ENCODE results near the gene ZNF669. TPM values are rescaled to one million over a fixed set of nuclear protein-coding genes. Genes with fewer than 3 reads are reported as not detected.

The ZNF669 gene
- total RNA-seq, 1 experiment from 2014 or later: 8.5 TPM

DNA sequence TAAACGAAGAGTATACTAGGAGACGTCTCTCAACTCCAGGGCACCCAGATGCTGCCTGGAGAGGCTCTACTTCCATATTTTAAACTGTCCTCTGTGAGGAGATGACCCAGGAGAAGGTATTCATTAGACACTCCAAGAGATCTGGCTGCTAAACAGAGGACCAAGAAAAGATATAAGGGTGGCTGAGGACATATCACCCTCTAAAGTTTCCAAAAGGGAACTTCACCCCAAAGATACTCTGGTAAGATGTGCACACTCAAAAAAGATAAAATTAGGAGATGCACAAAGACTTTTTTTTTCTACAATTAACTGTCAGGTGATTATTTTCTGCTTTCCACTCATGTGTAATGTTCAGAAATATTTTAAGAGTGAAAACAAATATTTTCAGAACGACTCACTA is 26.9 kb downstream of the ZNF669 start:
- peak; percentile 3 for DNase-seq (ENCODE audit: low read depth)

DNA sequence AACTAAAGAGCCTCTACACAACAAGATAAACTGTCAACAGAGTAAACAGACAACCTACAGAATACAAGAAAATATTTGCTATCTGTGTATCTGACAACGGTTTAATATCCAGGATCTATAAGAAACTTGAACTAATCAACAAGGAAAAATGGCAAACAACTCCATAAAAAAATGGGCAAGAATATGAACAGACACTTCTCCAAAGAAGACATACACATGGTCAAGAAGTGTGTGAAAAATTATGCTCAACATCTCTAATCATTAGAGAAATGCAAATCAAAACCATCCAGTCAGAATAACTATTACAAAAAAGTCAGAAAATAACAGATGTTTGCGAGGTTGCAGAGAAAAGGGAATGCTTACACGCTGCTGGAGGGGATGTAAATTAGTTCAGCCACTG is 33.5 kb downstream of the ZNF669 start:
- no peak for DNase-seq (ENCODE audit: low read depth)

GRCh38 chr1:247064304-247064703 is 39.9 kb downstream of the ZNF669 start:
- no peak for DNase-seq (ENCODE audit: low read depth)

- no peak for DNase-seq (ENCODE audit: low read depth)
These were observed 43.4 kb downstream of the ZNF669 start for GRCh38 chr1:247060771-247061170.

DNA sequence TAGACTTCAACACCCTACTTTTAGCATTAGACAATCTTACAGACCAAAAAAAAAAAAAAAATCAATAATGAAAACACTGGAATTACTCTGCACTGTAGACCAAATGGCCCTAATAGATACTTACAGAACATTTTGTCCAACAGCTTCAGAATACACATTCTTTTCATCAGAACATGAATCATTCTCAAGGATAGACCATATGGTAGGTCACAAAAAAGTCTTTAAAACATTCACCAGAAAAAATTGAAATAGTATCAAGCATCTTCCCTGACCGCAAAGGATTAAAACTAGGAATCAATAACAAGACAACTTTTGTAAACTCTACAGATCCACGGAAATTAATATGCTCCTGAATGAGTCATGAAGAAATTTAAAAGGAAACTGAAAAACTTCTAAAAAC is 48.1 kb downstream of the ZNF669 start:
- no peak for DNase-seq (ENCODE audit: low read depth)

- DNase-seq (ENCODE audit: low read depth): peak; percentile 74
These were observed 49.2 kb downstream of the ZNF669 start for GRCh38 chr1:247054992-247055415.

Other genes with a start within 250 kb of the ZNF669 start
- 28.4 and 30.1 TPM in 2 replicates for gene AHCTF1, start 172.4 kb downstream of the ZNF669 start, total RNA-seq (2014; rRNA removed; shearing (Covaris generic))
- 5.7 and 10.9 TPM in 2 replicates for gene ZNF695, start 96.3 kb downstream of the ZNF669 start, total RNA-seq (2014; rRNA removed; shearing (Covaris generic))
- gene ZNF670, start 25.5 kb downstream of the ZNF669 start, total RNA-seq (2014; rRNA removed; shearing (Covaris generic)): 3.3 and 3.6 TPM in 2 replicates
- gene ZNF124, start 67.7 kb upstream of the ZNF669 start, total RNA-seq (2014; rRNA removed; shearing (Covaris generic)): 19.6 and 23.6 TPM in 2 replicates
- gene VN1R5, start 151.7 kb upstream of the ZNF669 start, total RNA-seq (2014; rRNA removed; shearing (Covaris generic)): not detected in 2 replicates
- gene ZNF496, start 227.5 kb upstream of the ZNF669 start, total RNA-seq (2014; rRNA removed; shearing (Covaris generic)): 43.8 and 45.4 TPM in 2 replicates